Stimulated activated CD4-positive, alpha-beta T cell treated with anti-CD3 and anti-CD28 coated beads, Interleukin-15, amount 100 ng/mL, for 1 hour (primary cell): ENCODE measurements around the gene RHOA.

Experiments
- DNase-seq, 2 donors: peaks; one replicate each; pipeline ENCODE4 v3.0.0-alpha.2; 2020; ENCODE audit warnings: low read depth in 1 of 2, low spot score in 1 of 2

Gene RHOA

GRCh38 chr3:49411968-49412631 is at the start of gene RHOA, which contains the start of gene TCTA:
Gene RHOA (minus strand): TSS chr3:49411976. CDS start chr3:49375589, 36,387 bp downstream.
Gene TCTA (plus strand): TSS chr3:49412423. CDS start chr3:49412427, 4 bp downstream.
- peak; percentile 97 to 99 for DNase-seq

- no peak for DNase-seq
These were observed 49.2 kb upstream of the RHOA start for GRCh38 chr3:49460956-49461355.

DNA sequence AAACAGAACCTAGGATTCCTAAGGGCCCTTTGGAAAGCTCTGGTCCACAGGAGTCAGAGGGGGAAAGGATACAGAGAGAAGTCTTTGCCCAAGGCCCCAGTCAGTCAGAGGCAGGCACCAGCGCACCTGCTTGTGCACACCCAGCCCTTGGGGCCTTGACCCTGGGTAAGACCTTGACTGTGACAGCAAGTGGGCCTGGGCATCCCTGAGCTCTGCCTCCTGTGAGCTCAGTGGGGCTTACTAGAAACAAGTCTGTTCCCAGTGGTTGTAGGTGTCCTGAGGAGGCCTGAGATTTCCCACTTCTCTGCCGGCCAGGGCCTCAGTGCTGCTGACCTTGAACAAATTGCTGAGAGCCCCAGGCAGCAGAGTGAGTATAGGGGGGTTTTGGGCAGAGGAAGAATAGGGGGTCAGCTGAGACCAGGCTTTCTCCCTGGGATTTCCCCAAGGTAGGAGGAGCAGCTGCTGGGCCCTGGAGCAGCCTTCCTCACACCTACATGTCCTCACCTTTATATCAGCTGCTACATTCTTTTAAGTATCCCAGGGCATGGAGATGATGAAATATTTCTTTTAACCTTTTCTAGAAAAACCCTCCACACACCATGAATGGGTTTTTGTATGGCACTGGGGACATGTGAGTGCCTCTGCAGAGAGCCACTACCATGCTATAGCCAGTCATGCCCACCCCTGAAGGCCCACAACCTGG is 48.6 kb upstream of the RHOA start:
- DNase-seq, result no peak

DNA sequence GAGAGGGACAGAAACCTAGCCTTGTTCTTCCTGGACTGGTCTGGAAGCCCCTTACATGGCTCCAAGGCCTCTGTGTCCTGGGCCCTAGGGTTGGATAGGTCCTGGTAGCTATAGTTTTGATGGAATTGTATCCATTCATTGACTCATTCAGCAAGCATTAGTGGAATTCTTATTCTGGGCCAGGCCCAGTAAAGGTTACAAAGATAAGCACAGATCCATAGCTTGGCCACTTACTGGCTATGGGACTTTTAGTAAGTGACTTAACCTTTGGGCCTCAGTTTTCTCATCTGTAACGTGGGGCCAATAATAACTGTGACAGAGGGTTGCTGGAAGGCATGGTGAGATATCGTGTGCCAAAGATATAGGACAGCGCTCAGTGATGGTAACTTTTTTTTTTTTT is 44.7 kb upstream of the RHOA start:
- DNase-seq, result no peak

DNA sequence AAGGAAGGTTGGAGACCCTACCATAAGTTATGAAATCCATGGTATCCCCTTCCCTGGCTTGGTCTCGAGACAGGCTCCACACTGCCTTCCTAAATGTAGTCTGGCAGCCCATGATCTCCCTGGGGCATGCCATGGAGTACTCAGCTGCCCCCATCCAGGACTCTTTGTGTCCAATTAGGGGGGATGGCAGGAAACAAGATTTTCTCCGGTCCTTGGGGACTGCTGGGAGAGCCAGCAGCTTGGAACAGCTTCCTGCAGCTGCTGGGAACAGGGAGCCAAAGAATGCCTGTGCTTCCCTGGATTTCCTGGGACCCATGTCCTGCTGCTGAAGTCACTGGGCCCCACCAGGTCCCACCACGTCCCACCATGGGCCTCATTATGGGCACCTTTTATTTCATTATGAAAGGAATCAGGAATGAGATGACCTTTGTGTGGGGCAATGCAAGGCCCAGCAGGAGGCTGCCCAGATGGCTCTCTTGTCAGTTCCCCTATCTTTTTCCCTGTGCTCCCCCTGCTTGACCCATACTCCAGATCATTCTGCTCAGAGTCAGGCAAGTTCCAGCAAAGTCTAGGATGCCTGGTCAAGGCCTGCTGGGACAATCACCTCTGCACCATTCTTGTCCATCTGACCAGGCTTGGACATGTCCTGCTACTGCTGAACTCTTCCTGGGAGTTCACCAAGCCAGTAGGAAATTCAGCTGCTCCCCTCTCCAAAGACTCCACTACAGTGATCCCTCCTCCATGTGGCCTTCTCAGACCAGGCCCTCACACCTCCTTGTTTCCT is 43.3 kb upstream of the RHOA start:
- DNase-seq, result no peak

DNA sequence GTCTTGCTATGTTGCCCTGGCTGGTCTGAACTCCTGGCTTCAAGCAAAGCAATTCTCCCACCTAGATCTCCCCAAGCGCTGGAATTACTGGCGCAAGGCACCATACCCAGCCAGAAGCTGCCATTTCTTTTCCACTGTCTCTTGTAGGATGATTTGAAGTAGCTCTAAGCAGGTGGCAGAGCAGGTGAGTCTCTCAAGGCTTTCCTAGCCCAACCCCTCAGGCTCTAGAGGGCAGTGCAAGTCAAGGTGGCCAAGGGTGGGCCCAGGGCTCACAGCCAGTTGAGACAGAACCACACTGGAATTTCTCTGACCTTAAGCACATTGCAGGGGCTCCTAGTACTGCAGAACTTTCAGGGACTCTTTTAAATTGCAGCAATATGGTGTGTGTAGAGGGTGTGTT is 42.7 kb upstream of the RHOA start:
- DNase-seq, result no peak

GRCh38 chr3:49453621-49454020 is 41.8 kb upstream of the RHOA start:
- DNase-seq, result no peak

DNA sequence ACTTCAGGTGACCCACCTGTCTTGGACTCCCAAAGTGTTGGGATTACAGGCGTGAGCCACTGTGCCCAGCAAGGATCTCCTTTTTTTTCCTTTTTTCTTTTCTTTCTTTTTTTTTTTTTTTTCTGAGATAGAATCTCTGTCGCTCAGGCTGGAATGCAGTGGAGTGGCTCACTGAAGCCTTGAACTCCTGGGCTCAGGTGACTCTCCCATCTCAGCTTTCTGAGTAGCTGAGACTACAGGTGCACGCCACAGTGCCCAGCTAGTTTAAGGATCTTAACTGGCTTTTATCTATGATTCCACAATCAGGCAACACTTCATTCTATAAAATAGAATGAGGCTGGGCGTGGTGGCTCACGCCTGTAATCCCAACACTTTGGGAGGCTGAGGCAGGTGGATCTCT is 33.6 kb upstream of the RHOA start:
- no peak for DNase-seq

GRCh38 chr3:49434731-49435130 is 23.0 kb upstream of the RHOA start:
- no peak for DNase-seq

- no peak for DNase-seq
These were observed 16.9 kb upstream of the RHOA start for GRCh38 chr3:49428752-49429080.

DNA sequence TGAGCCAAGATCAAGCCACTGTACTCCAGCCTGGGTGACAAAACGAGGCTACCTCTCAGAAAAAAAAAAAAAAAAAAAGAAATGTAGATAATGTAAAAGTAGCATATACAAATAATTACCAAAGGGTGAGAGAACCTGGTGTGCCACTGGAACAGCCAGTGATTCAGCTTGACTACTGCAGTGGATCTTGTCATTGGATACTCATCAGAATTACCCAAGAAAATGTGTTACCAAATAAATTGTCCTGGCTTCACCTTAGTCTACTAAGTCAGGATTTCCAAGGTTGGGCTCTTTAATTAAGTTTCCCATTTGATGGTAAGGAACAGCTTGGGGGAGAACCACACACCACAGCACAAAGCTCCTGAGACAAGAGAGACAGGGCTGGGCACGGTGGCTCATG is 15.8 kb upstream of the RHOA start:
- no peak for DNase-seq

GRCh38 chr3:49424816-49425215 is 13.0 kb upstream of the RHOA start:
- DNase-seq, result no peak

DNA sequence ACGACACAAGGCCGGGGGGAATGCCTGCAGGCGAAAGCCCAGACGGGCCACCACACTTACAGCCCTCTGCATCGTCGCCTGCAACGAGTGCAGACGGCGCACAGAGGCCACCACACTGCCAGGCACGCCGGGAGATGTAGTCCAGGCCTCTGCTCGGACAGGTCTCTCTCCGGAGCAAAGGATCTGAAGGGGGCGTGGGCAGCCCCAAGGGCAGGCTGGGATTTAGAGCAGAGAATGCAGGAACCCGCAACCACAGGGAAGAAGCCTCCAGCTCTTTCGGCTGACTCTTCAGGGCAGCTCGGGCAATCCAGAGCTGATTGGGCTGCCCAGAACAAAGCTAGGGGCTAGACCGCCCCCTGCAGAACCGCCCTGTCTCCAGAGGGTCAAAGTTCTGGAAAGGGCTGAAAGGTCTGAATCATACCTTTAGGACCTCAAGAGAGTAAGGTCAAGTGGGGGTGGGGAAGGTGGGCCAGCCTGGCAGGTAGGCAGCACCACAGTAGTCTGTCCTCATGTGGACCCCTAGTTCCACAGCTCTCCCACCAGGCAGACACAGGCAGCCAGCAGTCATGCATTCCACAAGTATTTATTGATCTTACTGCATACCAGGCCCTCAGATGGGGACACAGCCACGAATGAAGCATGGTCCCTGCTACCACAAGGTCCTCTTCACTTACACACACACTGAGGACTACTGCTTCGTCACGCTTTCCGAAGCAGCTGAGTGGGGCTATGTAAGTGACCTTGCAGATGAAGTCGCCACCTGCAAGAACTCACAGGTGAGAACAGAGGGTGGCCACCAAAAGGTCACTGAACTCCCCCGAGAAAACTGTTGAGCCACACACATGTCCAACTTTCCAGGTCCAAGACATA is 10.8 kb upstream of the RHOA start, which contains the start of gene AMT:
AMT (minus strand) TSS at position 95 of the 870 bp plus-strand sequence; CDS start at position 72, 23 bp downstream.
- DNase-seq, result no peak

DNA sequence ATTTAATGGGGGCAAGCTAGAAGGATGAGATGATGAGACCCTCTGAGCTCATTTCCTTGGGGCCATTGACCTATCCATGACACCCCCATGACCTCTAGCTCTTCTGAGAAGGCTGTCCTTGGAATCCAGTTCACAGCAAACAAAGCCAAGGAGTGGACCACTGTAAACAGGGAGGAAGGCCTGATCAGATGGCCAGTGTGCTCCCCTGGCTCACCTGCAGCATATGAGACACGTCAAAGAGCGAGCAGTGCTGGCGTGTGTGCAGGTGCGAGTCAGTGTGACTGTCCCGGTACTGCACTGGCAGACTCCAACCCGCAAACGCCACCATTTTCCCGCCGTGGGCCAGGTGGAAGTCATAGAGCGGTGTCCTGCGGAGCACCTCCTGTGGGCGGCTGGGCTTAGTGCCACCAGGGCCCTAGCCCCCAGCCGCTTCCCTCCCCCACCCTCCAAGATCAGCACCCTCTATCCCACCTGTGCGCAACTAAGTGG is 10.2 kb upstream of the RHOA start:
- no peak for DNase-seq

- DNase-seq, result no peak
These were observed 5.8 kb upstream of the RHOA start for GRCh38 chr3:49417516-49418120.

DNA sequence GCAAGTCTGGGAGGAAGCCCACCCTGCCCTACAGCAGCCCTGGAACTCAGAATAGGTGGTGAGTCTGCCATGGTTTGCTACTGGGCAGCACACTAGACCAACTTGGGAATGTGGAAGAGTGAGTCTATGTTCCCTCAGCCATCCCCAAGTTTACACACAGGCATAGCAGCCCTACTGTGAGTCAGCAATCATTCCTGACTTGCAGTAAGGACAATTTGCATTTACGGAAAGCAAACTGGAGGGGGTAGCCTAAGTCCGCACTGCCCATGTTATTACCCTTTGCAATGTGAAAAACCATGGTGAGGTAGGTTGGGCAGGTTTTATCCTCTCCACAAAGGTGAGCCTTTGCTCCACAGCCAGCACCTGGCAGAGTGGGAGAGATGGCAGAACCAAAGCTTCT is 5.1 kb upstream of the RHOA start:
- DNase-seq, result no peak

DNA sequence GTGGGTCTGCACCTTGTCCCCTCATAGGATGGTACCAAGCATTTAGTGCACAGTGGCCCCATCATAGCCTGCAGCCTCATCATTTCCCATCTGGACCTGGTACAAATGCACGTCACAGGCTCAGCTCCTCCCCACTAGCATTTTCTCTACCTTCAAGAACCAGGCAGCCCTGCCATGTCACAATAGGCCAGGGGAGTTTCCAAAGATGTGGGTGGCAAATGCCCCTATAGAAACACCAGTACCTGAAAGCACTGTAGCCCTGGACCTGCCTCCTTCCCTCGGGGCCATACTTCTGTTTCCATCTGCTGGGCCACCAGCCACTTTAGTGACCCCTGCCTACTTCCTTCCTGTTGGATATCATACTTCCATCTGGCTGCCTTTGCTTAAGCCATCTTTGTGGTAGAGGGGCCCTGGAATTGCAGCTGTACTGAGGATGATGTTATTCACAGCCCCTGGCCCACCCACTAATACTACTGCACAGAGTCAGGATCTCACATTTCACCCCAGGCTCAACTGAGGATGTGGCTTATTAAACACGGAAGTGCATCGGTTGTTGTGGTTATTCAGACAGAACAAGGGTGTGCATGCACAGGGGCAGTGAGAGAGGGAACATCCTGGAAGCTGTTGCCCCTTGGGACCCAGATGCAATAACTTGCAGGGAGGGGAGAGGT is 4.3 kb upstream of the RHOA start:
- peak; percentile 29 to 30 for DNase-seq

DNA sequence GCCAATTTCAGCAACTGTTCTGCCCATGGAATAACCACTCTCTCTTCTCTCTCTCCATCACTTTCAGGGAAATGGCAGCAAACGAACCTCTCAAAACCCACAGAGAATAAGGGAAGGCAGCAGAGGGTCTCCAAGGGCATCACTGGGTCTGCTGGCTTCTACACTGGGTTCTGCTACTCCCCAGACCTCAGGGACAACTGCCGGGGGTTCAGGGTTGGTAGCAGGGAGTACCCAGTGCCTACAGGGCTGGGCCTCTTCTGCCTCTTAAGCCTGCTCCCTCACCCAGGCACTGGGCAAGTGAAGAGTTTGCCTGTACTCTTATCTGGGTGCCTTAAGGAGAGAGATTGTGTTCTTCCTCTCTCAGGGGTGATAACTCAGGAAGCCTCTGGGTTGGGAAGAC is 3.0 kb upstream of the RHOA start:
- no peak for DNase-seq

GRCh38 chr3:49413338-49413734 is 1.6 kb upstream of the RHOA start:
- DNase-seq, result no peak
